CD4-positive, alpha-beta T cell treated with Interleukin-17A for 4 hours (primary cell): ENCODE results near the gene LPIN1.

Source experiments
- DNase-seq: peaks from one replicate; pipeline ENCODE4 v3.0.0-alpha.2; 2020; ENCODE audit warnings: mixed read lengths

Gene LPIN1

GRCh38 chr2:11764359-11764758 lies 17.9 kb downstream of the LPIN1 start:
- no peak for DNase-seq

GRCh38 chr2:11764920-11765319 lies 18.5 kb downstream of the LPIN1 start:
- DNase-seq: no peak

GRCh38 chr2:11765501-11765900 lies 19.1 kb downstream of the LPIN1 start:
- no peak for DNase-seq

GRCh38 chr2:11766016-11766415 lies 19.6 kb downstream of the LPIN1 start:
- no peak for DNase-seq

- DNase-seq: no peak
Observed at GRCh38 chr2:11767779-11768178, 21.3 kb downstream of the LPIN1 start.

- no peak for DNase-seq
Observed at GRCh38 chr2:11768946-11769345, 22.5 kb downstream of the LPIN1 start.

- no peak for DNase-seq
Observed at GRCh38 chr2:11769516-11769915, 23.1 kb downstream of the LPIN1 start.

GRCh38 chr2:11770531-11771188 lies 24.2 kb downstream of the LPIN1 start:
- DNase-seq: no peak

GRCh38 chr2:11771971-11772615 lies 25.7 kb downstream of the LPIN1 start:
- DNase-seq: no peak

- no peak for DNase-seq
Observed at GRCh38 chr2:11773111-11773510, 26.7 kb downstream of the LPIN1 start.

- no peak for DNase-seq
Observed at GRCh38 chr2:11773747-11774525, 27.5 kb downstream of the LPIN1 start.

- no peak for DNase-seq
Observed at GRCh38 chr2:11774600-11774999, 28.2 kb downstream of the LPIN1 start.

- DNase-seq: no peak
Observed at GRCh38 chr2:11775384-11775783, 29.0 kb downstream of the LPIN1 start.

GRCh38 chr2:11777066-11777782 lies 30.8 kb downstream of the LPIN1 start:
- DNase-seq: no peak

- no peak for DNase-seq
Observed at GRCh38 chr2:11777886-11778415, 31.5 kb downstream of the LPIN1 start.

- no peak for DNase-seq
Observed at GRCh38 chr2:11778416-11778815, 32.0 kb downstream of the LPIN1 start.

- DNase-seq: peak; percentile 91
Observed at GRCh38 chr2:11778923-11779757, 32.7 kb downstream of the LPIN1 start.

- DNase-seq: no peak
Observed at GRCh38 chr2:11781602-11782001, 35.2 kb downstream of the LPIN1 start.

GRCh38 chr2:11784280-11784679 lies 37.8 kb downstream of the LPIN1 start:
- DNase-seq: no peak

- DNase-seq: peak; percentile 62
Observed at GRCh38 chr2:11784747-11785610, 38.5 kb downstream of the LPIN1 start.

- DNase-seq: no peak
Observed at GRCh38 chr2:11785611-11785940, 39.1 kb downstream of the LPIN1 start.
